Measurements from ENCODE around the gene AGK. TPM values are rescaled to one million over a fixed set of nuclear protein-coding genes. Genes with fewer than 3 reads are reported as not detected.

Gene AGK
- total and polyA plus RNA-seq, 4 donors, result 13.7 to 39.1 (median 20.9) TPM

- no peak overlapping the region for H3K4me3 ChIP-seq
- TF ChIP-seq CTCF (IDR thresholded peaks at IDR 0.05; ENCODE audit: control extremely low read depth, extremely low read depth), result peak; percentile 81
- WGBS, 2 donors, result 21 to 30% methylated on average over 11 of the region's 11 CpGs
- peak; percentile 77 for ATAC-seq (ENCODE audit: insufficient read depth, low FRiP score)
- H3K4me1 ChIP-seq (ENCODE audit: control insufficient read depth in 5 of 5, insufficient read depth in 5 of 5, low read length in 5 of 5), result peaks cover 0 to 3% (median 0%) of the 10 kb centered on the region in 5 donors
- peak; percentile 79 to 95 (median 89) for DNase-seq
- H3K9me3 ChIP-seq (ENCODE audit: control insufficient read depth in 4 of 4, insufficient read depth in 3 of 4, low read length in 3 of 4), result no peaks in the 10 kb centered on the region
- no peaks in the 10 kb centered on the region for H3K27me3 ChIP-seq (ENCODE audit: control insufficient read depth in 3 of 3, insufficient read depth in 3 of 3, low read length in 2 of 3)
- H3K27ac ChIP-seq (ENCODE audit: low read depth in 1 of 2, low read length in 1 of 2), result no peak overlapping the region
- H3K36me3 ChIP-seq (ENCODE audit: control insufficient read depth in 4 of 4, insufficient read depth in 4 of 4, low read length in 4 of 4), result no peaks in the 10 kb centered on the region
- no peak overlapping the region for H3K9ac ChIP-seq (ENCODE audit: insufficient read depth in 1 of 2, low read length in 2 of 2)
These were observed 17.9 kb upstream of the AGK start for GRCh38 chr7:141533149-141533949.

GRCh38 chr7:141534757-141535737 is 16.2 kb upstream of the AGK start:
- Histone ChIP-seq H3K27ac (ENCODE audit: low read depth in 1 of 2, low read length in 1 of 2) (peak overlapping the region in 1 of 2 donors; percentile 12), H3K4me3 (no peak overlapping the region), H3K9me3 (ENCODE audit: control insufficient read depth in 4 of 4, insufficient read depth in 3 of 4, low read length in 3 of 4) (no peaks in the 10 kb centered on the region), H3K4me1 (ENCODE audit: control insufficient read depth in 5 of 5, insufficient read depth in 5 of 5, low read length in 5 of 5) (peaks cover 0 to 3% (median 0%) of the 10 kb centered on the region in 5 donors), H3K27me3 (ENCODE audit: control insufficient read depth in 3 of 3, insufficient read depth in 3 of 3, low read length in 2 of 3) (no peaks in the 10 kb centered on the region), H3K36me3 (ENCODE audit: control insufficient read depth in 4 of 4, insufficient read depth in 4 of 4, low read length in 4 of 4) (no peaks in the 10 kb centered on the region), H3K9ac (ENCODE audit: insufficient read depth in 1 of 2, low read length in 2 of 2) (no peak overlapping the region)
- ATAC-seq (ENCODE audit: insufficient read depth, low FRiP score) (no peak), DNase-seq (no peak)
- 58 to 70% methylated on average over 9 of the region's 9 CpGs for WGBS, 2 donors
- TF ChIP-seq CTCF (IDR thresholded peaks at IDR 0.05; ENCODE audit: control extremely low read depth, extremely low read depth), result no peak

GRCh38 chr7:141537906-141538305 is 13.3 kb upstream of the AGK start:
- H3K4me3 ChIP-seq, result no peak overlapping the region
- no peaks in the 10 kb centered on the region for H3K36me3 ChIP-seq (ENCODE audit: control insufficient read depth in 4 of 4, insufficient read depth in 4 of 4, low read length in 4 of 4)
- H3K27ac ChIP-seq (ENCODE audit: low read depth in 1 of 2, low read length in 1 of 2), result no peak overlapping the region
- no peak for TF ChIP-seq CTCF (IDR thresholded peaks at IDR 0.05; ENCODE audit: control extremely low read depth, extremely low read depth)
- DNase-seq, result no peak
- H3K9me3 ChIP-seq (ENCODE audit: control insufficient read depth in 4 of 4, insufficient read depth in 3 of 4, low read length in 3 of 4), result no peaks in the 10 kb centered on the region
- peaks cover 0 to 3% (median 0%) of the 10 kb centered on the region in 5 donors for H3K4me1 ChIP-seq (ENCODE audit: control insufficient read depth in 5 of 5, insufficient read depth in 5 of 5, low read length in 5 of 5)
- no peak for ATAC-seq (ENCODE audit: insufficient read depth, low FRiP score)
- H3K27me3 ChIP-seq (ENCODE audit: control insufficient read depth in 3 of 3, insufficient read depth in 3 of 3, low read length in 2 of 3), result no peaks in the 10 kb centered on the region
- H3K9ac ChIP-seq (ENCODE audit: insufficient read depth in 1 of 2, low read length in 2 of 2), result no peak overlapping the region

All from lung (tissue), 12 donors.